ENCODE data around the gene SPART.

DNA sequence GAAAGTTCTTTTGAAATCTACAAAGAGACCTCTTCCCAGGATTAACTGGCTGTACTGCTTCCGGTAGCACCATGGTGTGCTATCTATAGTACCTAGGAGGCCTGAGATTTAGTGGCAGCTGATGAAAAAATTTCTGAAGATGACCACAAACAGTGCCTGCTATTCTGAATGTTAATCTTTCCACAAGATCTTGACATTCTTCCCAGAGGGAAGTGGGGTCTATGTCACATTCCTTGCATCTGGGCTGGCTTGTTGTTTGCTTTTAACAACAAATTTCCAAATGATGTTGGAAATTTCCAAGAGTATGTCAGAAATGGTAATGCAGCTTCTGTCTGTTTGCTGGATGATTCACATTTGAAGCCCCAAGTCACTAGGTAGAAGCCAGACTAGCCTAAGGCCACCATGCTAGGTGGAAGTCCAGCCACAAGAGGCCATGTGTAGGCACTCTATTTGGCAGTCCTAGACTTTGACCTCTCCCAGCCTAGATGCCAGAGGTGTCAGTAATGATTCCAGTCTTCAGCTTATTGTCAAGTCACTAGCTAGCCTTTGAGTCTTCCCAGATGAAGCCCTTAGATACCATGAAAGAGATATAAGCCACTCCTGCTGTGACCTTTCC is 22.1 kb downstream of the SPART start:
- TF ChIP-seq, protein P1, sequence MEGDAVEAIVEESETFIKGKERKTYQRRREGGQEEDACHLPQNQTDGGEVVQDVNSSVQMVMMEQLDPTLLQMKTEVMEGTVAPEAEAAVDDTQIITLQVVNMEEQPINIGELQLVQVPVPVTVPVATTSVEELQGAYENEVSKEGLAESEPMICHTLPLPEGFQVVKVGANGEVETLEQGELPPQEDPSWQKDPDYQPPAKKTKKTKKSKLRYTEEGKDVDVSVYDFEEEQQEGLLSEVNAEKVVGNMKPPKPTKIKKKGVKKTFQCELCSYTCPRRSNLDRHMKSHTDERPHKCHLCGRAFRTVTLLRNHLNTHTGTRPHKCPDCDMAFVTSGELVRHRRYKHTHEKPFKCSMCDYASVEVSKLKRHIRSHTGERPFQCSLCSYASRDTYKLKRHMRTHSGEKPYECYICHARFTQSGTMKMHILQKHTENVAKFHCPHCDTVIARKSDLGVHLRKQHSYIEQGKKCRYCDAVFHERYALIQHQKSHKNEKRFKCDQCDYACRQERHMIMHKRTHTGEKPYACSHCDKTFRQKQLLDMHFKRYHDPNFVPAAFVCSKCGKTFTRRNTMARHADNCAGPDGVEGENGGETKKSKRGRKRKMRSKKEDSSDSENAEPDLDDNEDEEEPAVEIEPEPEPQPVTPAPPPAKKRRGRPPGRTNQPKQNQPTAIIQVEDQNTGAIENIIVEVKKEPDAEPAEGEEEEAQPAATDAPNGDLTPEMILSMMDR (conservative IDR thresholded peaks at IDR 0.05; ENCODE audit: low read length), result no peak
- TF ChIP-seq EZH2phosphoT487 (IDR thresholded peaks at IDR 0.05; ENCODE audit: borderline replicate concordance), result no peak
